Stimulated activated naive CD8-positive, alpha-beta T cell treated with anti-CD3 and anti-CD28 coated beads, Interleukin-15, amount 100 ng/mL, for 72 hours (primary cell): ENCODE results near the gene RBBP8.
"Not testable (repeated sequence)": the region's sequence is repeated elsewhere in the genome, so short reads cannot be mapped to it uniquely, and the experiment has no call there.

Experiments used
- ATAC-seq: fragments of 150-1000 bp; cut with Tn5 transposase; 2 replicates; pipeline ENCODE4 v1.10.0; 2021; ENCODE audit warnings: mild to moderate bottlenecking, moderate library complexity
- DNase-seq, 2 donors: peaks; one replicate each; pipeline ENCODE4 v3.0.0; 2021 to 2022
- H3K27ac Mint-ChIP-seq, 2 donors: one replicate each; pipeline ENCODE4 v1.8.0; 2022; ENCODE audit warnings: mild to moderate bottlenecking in 2 of 2, mixed read lengths in 2 of 2, moderate library complexity in 2 of 2
- H3K27me3 Mint-ChIP-seq: one replicate; pipeline ENCODE4 v1.8.0; 2022; ENCODE audit warnings: mixed read lengths
- H3K4me1 Mint-ChIP-seq: one replicate; pipeline ENCODE4 v1.8.0; 2022; ENCODE audit warnings: mild to moderate bottlenecking, mixed read lengths
- H3K4me3 Mint-ChIP-seq, 2 donors: one replicate each; pipeline ENCODE4 v1.8.0; 2022; ENCODE audit warnings: mild to moderate bottlenecking in 2 of 2, mixed read lengths in 2 of 2, moderate library complexity in 1 of 2
- H3K9me3 Mint-ChIP-seq, 2 donors: one replicate each; pipeline ENCODE4 v1.8.0; 2022; ENCODE audit warnings: mixed read lengths in 2 of 2

Gene RBBP8

DNA sequence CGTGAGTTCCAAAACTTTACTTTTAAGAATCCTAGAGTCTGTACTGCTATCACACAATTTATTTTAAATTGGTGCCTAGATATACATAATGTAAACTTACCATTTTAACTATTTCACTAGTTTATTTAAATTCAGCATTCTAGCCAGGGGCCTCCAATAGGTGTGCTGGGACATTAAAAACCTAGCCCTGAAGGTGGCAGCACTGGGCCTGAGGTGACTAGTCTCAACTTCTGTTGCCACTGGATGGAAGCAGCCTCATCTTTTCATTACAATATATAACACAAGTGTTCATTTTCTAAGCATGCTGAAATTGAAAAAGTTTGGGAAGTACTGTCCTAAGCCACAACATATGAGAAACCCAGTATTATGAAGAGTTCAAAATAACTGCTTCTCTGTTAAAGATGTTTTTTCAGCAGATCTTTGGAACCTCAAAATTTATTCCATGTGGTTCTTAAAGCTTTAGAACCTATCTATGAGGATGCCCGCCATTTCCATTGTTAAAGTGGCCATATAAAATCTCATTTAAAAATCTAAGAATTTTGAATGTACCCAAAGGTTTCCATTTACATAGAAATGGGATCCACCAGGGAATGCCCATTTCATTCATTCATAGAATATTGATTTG is 2.9 kb upstream of the RBBP8 start:
- peak; percentile 48 for ATAC-seq

DNA sequence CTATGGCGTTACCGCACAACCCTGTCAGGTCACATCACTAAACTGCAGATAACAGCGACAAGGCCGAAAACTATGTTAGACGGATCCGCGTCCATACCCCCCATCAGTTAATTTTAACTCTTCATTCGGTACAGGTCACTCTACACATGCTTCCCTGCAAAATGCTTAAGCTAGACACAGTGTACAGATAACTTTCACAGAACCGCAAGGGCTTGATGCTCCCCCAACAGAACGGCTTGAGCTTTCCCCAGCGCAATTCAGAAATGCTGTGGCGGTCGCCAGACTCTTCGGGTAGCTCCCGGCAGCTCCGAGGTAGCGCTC is 283 bp upstream of the RBBP8 start:
- Mint-ChIP-seq H3K27ac (peak overlapping the region; percentile 69 to 92), H3K4me1 (peaks cover 28% of the 10 kb centered on the region), H3K4me3 (peak overlapping the region; percentile 94 to 99), H3K9me3 (no peaks in the 10 kb centered on the region), H3K27me3 (peaks cover 16% of the 10 kb centered on the region)
- DNase-seq, result no peak
- peak; percentile 65 for ATAC-seq

More for the DNA sequence above, 2.9 kb upstream of the RBBP8 start:
- H3K4me1 Mint-ChIP-seq, result peaks cover 17% of the 10 kb centered on the region
- H3K9me3 Mint-ChIP-seq, result no peaks in the 10 kb centered on the region
- peaks cover 16% of the 10 kb centered on the region for H3K27me3 Mint-ChIP-seq
- H3K4me3 Mint-ChIP-seq, result no peak overlapping the region
- DNase-seq, result peak; percentile 65 to 73
- H3K27ac Mint-ChIP-seq, result no peak overlapping the region

DNA sequence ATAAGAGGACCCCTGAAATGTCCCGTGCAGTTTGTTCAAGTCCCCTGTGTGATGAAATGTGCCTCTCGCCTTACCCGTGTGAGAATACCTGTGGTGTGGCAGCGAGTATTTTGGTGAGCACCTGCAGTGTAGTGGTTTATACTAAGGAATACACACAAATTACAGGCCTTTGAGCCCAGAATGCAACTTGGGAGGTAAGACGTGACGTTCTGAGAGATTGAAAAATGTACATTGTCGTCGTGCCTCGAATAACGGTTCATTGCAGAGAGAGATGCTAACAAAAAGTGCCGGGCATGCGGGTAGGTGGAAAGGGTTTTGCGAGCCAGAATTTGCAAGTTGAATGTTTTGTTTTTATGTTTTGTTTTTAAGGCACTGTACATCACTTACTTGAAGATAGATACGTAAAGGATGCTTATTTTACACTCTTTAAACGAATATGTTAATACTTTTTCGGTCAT is 867 bp downstream of the RBBP8 start:
- Mint-ChIP-seq H3K4me3 (peak overlapping the region; percentile 94 to 99), H3K4me1 (peaks cover 28% of the 10 kb centered on the region), H3K9me3 (no peaks in the 10 kb centered on the region), H3K27ac (peak overlapping the region; percentile 91 to 98), H3K27me3 (peaks cover 16% of the 10 kb centered on the region)
- ATAC-seq (peak; percentile 60), DNase-seq (no peak)

DNA sequence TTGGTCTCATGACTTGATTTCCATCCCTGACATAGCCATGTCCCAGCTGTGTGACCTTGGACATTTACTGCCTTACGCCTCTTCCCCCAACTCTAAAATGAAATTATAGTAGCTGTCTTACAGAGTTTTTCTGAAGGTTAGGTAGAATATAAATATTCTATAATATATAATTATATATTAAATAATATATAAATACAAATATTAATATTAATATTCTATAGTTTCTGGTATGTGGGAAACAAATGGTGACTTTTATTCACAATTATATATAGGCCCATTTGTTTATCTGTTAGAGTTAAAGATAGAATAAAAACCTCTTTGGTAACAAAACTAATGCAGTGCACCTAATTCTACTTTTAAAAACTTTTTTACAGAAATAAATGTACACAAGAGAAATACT is 1.7 kb downstream of the RBBP8 start:
- Mint-ChIP-seq H3K9me3 (no peaks in the 10 kb centered on the region), H3K4me3 (peak overlapping the region; percentile 65 to 99), H3K4me1 (peaks cover 28% of the 10 kb centered on the region), H3K27ac (peak overlapping the region in 1 of 2 donors; percentile 98), H3K27me3 (peaks cover 16% of the 10 kb centered on the region)
- DNase-seq (no peak), ATAC-seq (no peak)

DNA sequence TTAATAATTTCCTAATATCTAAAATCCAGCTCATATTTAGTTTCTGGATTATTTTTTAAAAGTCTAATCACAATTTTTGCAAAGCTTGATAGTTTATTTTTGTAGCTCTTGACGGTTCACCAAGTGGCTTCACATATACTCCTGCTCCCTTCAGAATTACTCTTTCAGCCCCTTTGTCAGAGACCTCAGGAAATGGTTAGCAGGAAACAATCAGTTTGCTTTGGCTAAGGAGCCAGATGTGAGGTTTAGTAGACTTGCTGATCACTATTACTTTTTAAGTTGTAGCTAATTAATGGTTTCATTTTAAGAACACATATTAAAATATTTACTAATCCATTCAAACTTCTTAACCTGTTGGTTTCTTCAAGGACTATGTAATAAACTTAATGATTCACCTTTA is 2.3 kb downstream of the RBBP8 start:
- Mint-ChIP-seq H3K4me1 (peaks cover 28% of the 10 kb centered on the region), H3K27me3 (peaks cover 16% of the 10 kb centered on the region), H3K9me3 (no peaks in the 10 kb centered on the region), H3K4me3 (peak overlapping the region in 1 of 2 donors; percentile 42), H3K27ac (no peak overlapping the region)
- ATAC-seq (no peak), DNase-seq (no peak)

DNA sequence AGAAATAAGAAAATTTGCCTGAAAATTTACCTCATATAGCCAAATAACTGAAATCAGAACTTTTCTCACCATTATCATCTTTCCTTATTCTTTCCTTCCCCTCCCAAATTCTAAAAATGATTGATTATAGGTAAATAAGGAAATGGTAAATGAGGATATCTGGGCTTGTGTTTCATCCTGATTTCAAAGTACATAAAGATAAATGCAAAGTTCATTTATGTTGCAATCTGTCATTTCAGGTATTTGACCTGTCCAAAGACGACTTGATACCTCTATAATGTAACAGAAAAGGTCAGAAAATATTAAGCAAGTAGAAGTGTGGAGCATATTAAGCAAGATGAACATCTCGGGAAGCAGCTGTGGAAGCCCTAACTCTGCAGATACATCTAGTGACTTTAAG is 3.4 kb downstream of the RBBP8 start:
- DNase-seq, result no peak
- H3K4me1 Mint-ChIP-seq, result peaks cover 28% of the 10 kb centered on the region
- H3K9me3 Mint-ChIP-seq, result no peaks in the 10 kb centered on the region
- H3K4me3 Mint-ChIP-seq, result no peak overlapping the region
- H3K27me3 Mint-ChIP-seq, result peaks cover 7% of the 10 kb centered on the region
- no peak for ATAC-seq
- H3K27ac Mint-ChIP-seq, result no peak overlapping the region

DNA sequence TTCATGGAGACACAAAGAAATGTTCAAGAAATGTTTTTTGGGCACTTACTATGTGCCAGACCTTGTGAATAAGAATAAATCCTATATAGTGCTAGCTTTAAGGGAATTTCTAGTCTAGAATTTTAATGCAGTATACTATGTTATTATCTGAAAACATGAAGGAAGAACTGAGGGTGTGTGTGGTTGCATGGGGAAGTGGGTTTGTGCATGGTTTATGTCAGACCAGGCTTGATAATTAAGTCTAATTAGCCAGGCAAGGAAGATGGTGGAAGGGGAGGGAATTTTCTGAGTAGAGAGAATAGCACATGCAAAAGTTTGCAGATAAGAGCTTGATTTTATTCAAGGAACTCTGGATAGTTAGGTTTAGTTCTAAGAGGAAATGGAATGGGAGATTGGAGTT is 6.5 kb downstream of the RBBP8 start:
- no peaks in the 10 kb centered on the region for H3K9me3 Mint-ChIP-seq
- ATAC-seq (no peak), DNase-seq (no peak)
- no peaks in the 10 kb centered on the region for H3K27me3 Mint-ChIP-seq
- no peak overlapping the region for H3K4me3 Mint-ChIP-seq
- peaks cover 13% of the 10 kb centered on the region for H3K4me1 Mint-ChIP-seq
- H3K27ac Mint-ChIP-seq, result no peak overlapping the region

DNA sequence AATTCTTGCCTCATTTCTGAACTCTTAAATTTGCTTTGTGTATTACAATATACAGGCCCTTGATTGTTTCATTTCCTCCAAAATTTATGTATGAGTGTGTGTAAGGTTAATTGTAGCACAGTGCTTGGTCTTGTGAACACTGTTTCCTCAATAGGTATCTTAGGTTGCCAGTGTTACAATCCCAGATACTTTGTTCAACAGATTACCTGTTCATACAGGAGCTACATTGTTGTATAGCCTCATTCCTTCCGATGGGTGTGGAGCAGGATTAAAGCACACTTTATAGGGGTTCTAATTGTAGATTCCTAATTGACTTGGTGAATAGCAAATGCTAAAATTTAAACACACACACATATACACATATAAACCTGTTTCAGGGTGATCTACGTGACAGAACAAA is 10.7 kb downstream of the RBBP8 start:
- DNase-seq (no peak), ATAC-seq (no peak)
- Mint-ChIP-seq H3K9me3 (no peaks in the 10 kb centered on the region), H3K27ac (no peak overlapping the region), H3K4me3 (no peak overlapping the region), H3K27me3 (no peaks in the 10 kb centered on the region), H3K4me1 (no peaks in the 10 kb centered on the region)

DNA sequence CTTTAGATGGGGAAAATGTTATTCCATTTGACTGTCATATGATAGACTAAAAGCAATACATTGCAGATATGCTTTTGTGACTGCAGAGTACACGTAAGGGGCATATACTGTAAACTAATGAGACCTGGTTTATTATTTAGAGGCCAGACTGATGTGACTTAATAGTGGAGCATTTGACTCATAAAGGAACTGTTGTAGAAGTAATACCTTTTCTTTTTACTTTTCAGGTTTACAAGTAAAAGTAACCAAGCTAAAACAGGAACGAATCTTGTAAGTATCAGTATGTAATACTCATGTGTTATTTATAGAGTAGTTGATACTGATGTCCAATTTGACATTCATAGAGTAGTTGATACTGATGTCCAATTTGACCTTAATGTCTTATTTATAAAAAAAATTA is 13.1 kb downstream of the RBBP8 start:
- H3K27ac Mint-ChIP-seq, result no peak overlapping the region
- ATAC-seq (no peak), DNase-seq (no peak)
- H3K9me3 Mint-ChIP-seq, result no peaks in the 10 kb centered on the region
- no peaks in the 10 kb centered on the region for H3K4me1 Mint-ChIP-seq
- no peak overlapping the region for H3K4me3 Mint-ChIP-seq
- H3K27me3 Mint-ChIP-seq, result no peaks in the 10 kb centered on the region

DNA sequence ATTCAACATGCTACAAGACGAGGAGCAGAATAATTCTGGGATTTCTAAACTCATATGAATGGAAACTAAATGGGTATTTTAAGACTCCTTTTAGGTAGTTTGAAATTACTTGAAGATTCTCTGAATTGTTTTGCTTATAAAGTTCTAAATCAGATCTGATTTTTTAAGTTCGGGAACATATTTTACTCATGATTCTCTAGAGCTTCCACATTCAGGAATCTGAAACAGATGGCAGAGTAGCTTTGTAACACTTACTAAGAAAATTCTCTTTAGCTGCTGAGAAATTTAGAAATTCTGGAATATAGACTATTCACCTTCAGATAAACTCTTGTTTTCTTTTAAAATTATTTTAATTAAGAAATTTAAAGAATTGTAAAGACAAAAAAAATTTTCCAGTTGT is 13.7 kb downstream of the RBBP8 start:
- Mint-ChIP-seq H3K27me3 (no peaks in the 10 kb centered on the region), H3K27ac (no peak overlapping the region)
- no peak for DNase-seq

DNA sequence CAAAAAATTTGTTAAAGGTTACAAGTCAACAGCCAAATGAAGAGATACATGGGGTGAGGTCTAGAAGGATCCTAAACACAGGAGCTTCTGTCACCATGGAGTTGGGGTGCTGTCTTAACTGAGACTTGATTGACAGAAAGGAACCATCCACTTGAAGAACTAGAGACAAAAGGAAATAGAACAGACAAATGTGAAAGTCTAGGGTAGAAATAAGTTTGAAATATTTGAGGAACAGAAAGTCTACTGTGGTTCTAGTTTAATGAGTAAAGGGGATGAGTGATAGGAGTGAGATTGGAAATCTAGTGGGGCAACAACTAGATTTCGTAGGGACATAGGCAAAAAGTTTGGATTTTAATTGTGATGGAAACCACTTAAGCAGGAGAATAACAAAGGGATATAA is 18.7 kb downstream of the RBBP8 start:
- H3K27me3 Mint-ChIP-seq, result no peaks in the 10 kb centered on the region
- H3K9me3 Mint-ChIP-seq, result no peaks in the 10 kb centered on the region
- ATAC-seq (no peak), DNase-seq (no peak)
- no peak overlapping the region for H3K4me3 Mint-ChIP-seq
- no peak overlapping the region for H3K27ac Mint-ChIP-seq
- H3K4me1 Mint-ChIP-seq, result no peaks in the 10 kb centered on the region

More for the DNA sequence above, 13.7 kb downstream of the RBBP8 start:
- Mint-ChIP-seq H3K4me3 (no peak overlapping the region), H3K9me3 (no peaks in the 10 kb centered on the region), H3K4me1 (no peaks in the 10 kb centered on the region)
- ATAC-seq, result no peak

DNA sequence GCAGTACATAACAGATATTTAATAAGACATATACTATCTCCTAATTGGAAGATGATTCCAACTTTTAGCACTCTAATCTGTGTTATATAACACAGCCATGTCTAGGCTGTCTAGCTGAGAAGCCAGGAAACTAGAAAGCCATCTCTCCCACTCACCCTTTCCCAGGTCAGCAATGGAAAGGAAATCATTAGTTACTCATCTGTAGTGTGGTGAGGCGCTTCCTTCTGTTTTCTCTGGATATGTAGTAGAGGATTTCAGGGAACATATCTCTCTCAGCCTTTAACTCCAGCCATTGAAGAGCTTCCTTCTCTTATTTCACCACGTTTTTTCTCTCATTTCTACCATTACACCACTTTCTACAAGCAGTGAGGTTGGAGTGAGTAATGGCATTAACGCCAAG is 19.4 kb downstream of the RBBP8 start:
- Mint-ChIP-seq H3K27me3 (no peaks in the 10 kb centered on the region), H3K27ac (no peak overlapping the region), H3K4me1 (no peaks in the 10 kb centered on the region), H3K9me3 (no peaks in the 10 kb centered on the region), H3K4me3 (no peak overlapping the region)
- DNase-seq (no peak), ATAC-seq (no peak)

DNA sequence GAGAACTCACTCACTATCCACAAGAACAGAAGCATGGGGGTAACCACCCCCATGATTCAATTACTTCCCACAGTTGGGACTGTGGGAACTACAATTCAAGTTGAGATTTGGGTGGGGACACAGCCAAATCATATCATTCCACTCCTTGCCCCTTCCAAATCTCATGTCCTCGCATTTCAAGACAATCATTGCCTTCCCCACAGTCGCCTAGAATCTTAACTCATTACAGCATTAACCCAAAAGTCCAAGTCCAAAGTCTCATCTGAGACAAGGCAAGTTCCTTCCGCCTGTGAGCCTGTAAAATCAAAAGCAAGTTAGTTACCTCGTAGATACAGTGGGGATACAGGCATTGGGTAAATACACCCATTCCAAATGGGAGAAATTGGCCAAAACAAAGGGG is 20.9 kb downstream of the RBBP8 start:
- not testable (repeated sequence) for H3K4me3 Mint-ChIP-seq, H3K4me1 Mint-ChIP-seq, H3K27me3 Mint-ChIP-seq, H3K9me3 Mint-ChIP-seq, DNase-seq, ATAC-seq
- peak overlapping the region in 1 of 2 donors; percentile 26 for H3K27ac Mint-ChIP-seq

DNA sequence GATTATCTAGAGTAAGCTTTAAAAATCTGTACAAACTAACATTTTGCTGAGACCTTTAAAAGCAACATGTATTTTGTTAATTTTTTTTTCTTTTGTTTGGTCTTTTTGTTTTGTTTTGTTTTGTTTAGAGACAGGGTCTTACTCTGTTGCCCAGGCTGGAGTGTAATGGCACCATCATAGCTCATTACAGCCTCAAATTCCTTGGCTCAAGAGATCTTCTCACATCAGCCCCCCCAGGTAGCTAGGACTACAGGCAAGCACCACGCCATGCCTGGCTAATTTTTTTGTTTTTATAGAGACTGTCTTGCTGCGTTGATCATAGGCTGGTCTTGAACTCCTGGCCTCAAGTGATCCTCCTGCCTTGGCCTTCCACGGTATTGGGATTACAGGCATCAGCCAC is 23.1 kb downstream of the RBBP8 start:
- ATAC-seq (no peak), DNase-seq (no peak)
- Mint-ChIP-seq H3K9me3 (no peaks in the 10 kb centered on the region), H3K4me3 (no peak overlapping the region), H3K27ac (no peak overlapping the region), H3K27me3 (no peaks in the 10 kb centered on the region), H3K4me1 (no peaks in the 10 kb centered on the region)

DNA sequence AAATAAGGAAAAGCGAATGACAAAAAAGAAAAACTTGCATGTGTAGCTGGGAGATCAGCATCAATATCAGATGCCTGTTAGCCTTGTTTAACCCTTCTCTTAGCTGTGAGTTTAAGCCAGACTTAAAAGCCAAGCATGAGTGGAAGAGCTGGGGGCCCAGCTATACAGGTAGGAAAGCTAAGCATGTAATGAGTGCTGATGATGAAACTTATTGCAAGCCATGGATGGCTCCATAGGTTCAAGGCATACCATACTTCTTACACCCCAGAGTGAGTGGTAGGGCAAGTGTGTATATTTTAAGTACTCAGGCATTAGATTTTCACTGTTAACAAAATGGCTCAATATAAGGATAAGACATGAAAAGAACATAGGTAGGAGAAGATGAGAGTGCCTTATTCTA is 28.0 kb downstream of the RBBP8 start:
- Mint-ChIP-seq H3K4me3 (no peak overlapping the region), H3K4me1 (peaks cover 13% of the 10 kb centered on the region), H3K27ac (no peak overlapping the region), H3K27me3 (no peaks in the 10 kb centered on the region), H3K9me3 (no peaks in the 10 kb centered on the region)
- no peak for ATAC-seq
- no peak for DNase-seq

DNA sequence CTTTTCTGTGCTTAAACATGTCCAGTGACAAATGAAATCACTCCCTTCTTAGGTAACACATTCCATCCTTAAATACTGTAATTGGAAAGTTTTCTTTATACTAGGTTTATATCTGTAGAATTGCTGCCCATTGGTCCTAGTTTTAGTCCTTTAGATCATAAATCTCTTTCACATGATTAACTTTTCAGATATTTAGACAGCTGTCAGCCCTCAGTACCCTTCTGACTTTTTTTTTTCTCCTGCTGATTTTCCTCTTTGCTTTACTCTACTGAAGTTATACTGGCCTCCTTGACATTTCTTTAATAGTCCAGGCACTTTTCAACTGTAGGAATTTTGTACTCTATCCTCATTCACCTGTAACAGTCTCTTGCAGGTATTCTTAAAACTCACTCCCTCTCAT is 28.9 kb downstream of the RBBP8 start:
- no peaks in the 10 kb centered on the region for H3K9me3 Mint-ChIP-seq
- H3K27ac Mint-ChIP-seq, result no peak overlapping the region
- ATAC-seq (no peak), DNase-seq (no peak)
- H3K4me3 Mint-ChIP-seq, result no peak overlapping the region
- H3K4me1 Mint-ChIP-seq, result peaks cover 13% of the 10 kb centered on the region
- H3K27me3 Mint-ChIP-seq, result no peaks in the 10 kb centered on the region

DNA sequence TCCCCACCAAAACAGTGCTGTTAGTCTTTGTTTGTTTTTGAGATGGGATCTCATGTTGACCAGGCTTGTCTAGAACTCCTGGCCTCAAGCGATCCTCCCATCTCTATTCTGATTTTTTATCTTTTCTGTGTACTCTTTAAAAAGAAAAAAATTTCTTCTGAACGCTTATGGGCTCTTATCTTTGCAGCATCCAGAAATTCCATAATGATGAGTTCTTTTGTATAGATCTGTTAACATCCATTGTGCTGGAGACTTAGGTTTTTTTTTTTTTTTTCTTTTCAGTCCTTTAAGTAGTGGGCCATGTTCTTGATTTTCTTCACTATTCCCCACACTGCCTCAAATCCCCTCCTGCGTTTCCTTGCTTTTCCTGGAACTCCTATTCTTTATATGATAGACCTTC is 31.0 kb downstream of the RBBP8 start:
- DNase-seq (no peak), ATAC-seq (no peak)
- Mint-ChIP-seq H3K27me3 (no peaks in the 10 kb centered on the region), H3K4me1 (peaks cover 13% of the 10 kb centered on the region), H3K9me3 (no peaks in the 10 kb centered on the region), H3K4me3 (no peak overlapping the region), H3K27ac (no peak overlapping the region)
